ENCODE measurements around the gene HHIP. TPM values are rescaled to one million over a fixed set of nuclear protein-coding genes. Genes with fewer than 3 reads are reported as not detected.

HHIP gene
- total and polyA plus RNA-seq, 3 experiments from 2014 or later = not detected

DNA sequence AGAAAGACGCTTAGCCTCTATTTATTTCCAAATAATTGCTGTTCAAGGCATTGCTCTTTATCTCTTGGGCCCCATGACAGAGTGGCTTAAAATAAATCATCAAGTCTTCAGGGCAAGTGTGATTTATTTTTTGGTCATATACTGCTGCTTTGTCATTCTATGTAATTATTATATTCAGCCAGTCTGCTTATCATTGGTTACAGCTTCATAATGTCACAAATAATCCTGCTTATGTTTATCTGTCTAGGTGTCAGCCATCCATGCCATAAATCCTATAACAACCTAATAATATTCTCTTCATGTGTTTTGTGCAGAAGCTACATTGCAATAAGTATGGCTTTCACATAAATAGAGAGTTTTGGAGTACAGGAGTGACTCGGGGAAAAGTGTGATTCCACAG, 41.0 kb downstream of the HHIP start:
- peaks cover 0 to 3% (median 0%) of the 10 kb centered on the region in 5 donors for H3K9me3 Mint-ChIP-seq
- no peaks in the 10 kb centered on the region for H3K36me3 Mint-ChIP-seq
- CTCF ChIA-PET = no interaction called here
- POLR2A ChIA-PET = no interaction called here
- no peaks in the 10 kb centered on the region for H3K4me1 Mint-ChIP-seq
- Histone ChIP-seq H3K27ac (ENCODE audit: low read depth, low read length) (no peak overlapping the region), H3K4me1 (ENCODE audit: insufficient read depth, low read length) (no peaks in the 10 kb centered on the region), H3K36me3 (ENCODE audit: insufficient read depth, low read length) (no peaks in the 10 kb centered on the region), H3K9me3 (ENCODE audit: low read length) (no peaks in the 10 kb centered on the region), H3K27me3 (ENCODE audit: insufficient read depth, low read length, poor library complexity, severe bottlenecking) (no peaks in the 10 kb centered on the region), H3K4me3 (ENCODE audit: low read length) (no peak overlapping the region)
- H3K27ac Mint-ChIP-seq = no peak overlapping the region
- DNase-seq = no peak
- H3K27me3 Mint-ChIP-seq = no peaks in the 10 kb centered on the region
- H3K4me3 Mint-ChIP-seq = no peak overlapping the region

DNA sequence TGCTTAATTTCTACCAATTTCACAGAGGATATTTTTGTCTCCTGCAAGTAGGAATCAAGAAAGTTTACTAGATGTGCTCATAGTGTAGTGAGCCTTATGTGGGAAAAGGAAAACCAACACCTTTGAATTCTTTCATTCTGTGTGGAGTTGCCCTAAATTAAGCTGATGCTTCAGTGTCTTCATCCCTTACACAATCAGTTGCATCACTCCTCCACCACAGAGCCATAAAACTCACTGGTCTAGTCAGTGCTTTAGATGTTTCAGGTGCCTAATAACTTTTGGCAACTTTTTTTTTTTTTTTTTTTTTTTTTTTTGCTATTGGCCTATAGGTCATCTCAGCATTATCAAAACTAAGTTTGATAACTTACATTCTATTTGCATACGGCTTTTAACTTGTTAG, 41.5 kb downstream of the HHIP start:
- no peaks in the 10 kb centered on the region for H3K4me1 Mint-ChIP-seq
- H3K9me3 Mint-ChIP-seq = peaks cover 0 to 3% (median 2%) of the 10 kb centered on the region in 5 donors
- Histone ChIP-seq H3K36me3 (ENCODE audit: insufficient read depth, low read length) (no peaks in the 10 kb centered on the region), H3K27me3 (ENCODE audit: insufficient read depth, low read length, poor library complexity, severe bottlenecking) (no peaks in the 10 kb centered on the region), H3K27ac (ENCODE audit: low read depth, low read length) (no peak overlapping the region), H3K4me3 (ENCODE audit: low read length) (no peak overlapping the region), H3K4me1 (ENCODE audit: insufficient read depth, low read length) (no peaks in the 10 kb centered on the region), H3K9me3 (ENCODE audit: low read length) (no peaks in the 10 kb centered on the region)
- ChIA-PET CTCF (no interaction called here), POLR2A (no interaction called here)
- H3K27me3 Mint-ChIP-seq = no peaks in the 10 kb centered on the region
- H3K27ac Mint-ChIP-seq = no peak overlapping the region
- H3K36me3 Mint-ChIP-seq = no peaks in the 10 kb centered on the region
- DNase-seq = no peak
- H3K4me3 Mint-ChIP-seq = no peak overlapping the region

DNA sequence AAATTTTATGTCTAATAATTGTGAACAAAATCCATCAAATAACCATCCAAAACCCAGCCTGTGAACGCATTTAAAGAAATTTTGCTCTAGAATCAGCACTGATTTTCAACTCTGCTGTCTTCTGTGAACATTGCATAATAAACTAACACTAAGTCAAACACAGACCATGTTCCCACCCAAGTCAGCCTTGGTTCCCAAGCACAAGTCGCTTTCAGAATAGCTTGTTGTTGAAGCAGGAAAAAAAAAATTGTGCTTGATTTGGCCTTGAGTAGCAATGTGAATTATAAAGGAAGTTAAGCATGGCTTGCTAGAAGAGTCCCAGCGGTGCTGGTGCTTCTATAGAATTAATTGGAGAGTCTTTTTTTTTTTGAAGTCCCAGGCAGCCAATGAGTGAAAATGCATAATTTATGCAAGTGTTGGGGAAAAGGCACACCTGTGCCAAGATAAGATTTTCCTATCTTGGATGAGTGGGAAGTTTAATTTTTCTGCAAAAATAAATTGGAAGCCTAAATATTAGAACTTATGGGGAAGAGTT, 42.1 kb downstream of the HHIP start:
- POLR2A ChIA-PET = no interaction called here
- H3K4me1 Mint-ChIP-seq = no peaks in the 10 kb centered on the region
- CTCF ChIA-PET = no interaction called here
- H3K27me3 ChIP-seq (ENCODE audit: insufficient read depth, low read length, poor library complexity, severe bottlenecking) = no peaks in the 10 kb centered on the region
- H3K36me3 Mint-ChIP-seq = no peaks in the 10 kb centered on the region
- no peaks in the 10 kb centered on the region for H3K9me3 ChIP-seq (ENCODE audit: low read length)
- H3K36me3 ChIP-seq (ENCODE audit: insufficient read depth, low read length) = no peaks in the 10 kb centered on the region
- H3K9me3 Mint-ChIP-seq = peaks cover 0 to 3% (median 2%) of the 10 kb centered on the region in 5 donors
- H3K27ac Mint-ChIP-seq = no peak overlapping the region
- H3K4me3 ChIP-seq (ENCODE audit: low read length) = no peak overlapping the region
- no peak overlapping the region for H3K27ac ChIP-seq (ENCODE audit: low read depth, low read length)
- no peaks in the 10 kb centered on the region for H3K4me1 ChIP-seq (ENCODE audit: insufficient read depth, low read length)
- DNase-seq = no peak
- no peak overlapping the region for H3K4me3 Mint-ChIP-seq
- H3K27me3 Mint-ChIP-seq = no peaks in the 10 kb centered on the region

DNA sequence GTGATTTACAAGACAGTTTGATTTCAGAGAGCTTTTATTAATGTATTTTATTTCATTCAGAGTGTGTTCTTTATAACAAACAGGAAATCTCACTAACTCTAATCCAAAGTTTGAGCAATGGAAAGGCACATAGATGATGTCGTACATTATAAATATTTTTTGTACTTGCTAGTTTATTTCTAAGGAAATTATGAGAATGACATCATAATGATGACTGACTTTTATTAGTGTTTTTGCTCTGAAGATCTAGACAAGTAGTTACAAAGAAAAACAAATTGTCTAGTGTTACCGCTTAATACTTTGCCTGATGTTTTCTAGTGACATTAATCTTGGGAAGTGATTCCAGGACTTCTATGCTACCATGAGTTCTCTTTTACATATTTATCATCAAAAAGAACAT, 43.2 kb downstream of the HHIP start:
- ChIA-PET CTCF (no interaction called here), POLR2A (no interaction called here)
- no peaks in the 10 kb centered on the region for H3K27me3 Mint-ChIP-seq
- Histone ChIP-seq H3K4me3 (ENCODE audit: low read length) (no peak overlapping the region), H3K27ac (ENCODE audit: low read depth, low read length) (no peak overlapping the region), H3K27me3 (ENCODE audit: insufficient read depth, low read length, poor library complexity, severe bottlenecking) (no peaks in the 10 kb centered on the region), H3K36me3 (ENCODE audit: insufficient read depth, low read length) (no peaks in the 10 kb centered on the region), H3K4me1 (ENCODE audit: insufficient read depth, low read length) (no peaks in the 10 kb centered on the region), H3K9me3 (ENCODE audit: low read length) (no peaks in the 10 kb centered on the region)
- no peak overlapping the region for H3K4me3 Mint-ChIP-seq
- H3K9me3 Mint-ChIP-seq = peaks cover 0 to 3% (median 2%) of the 10 kb centered on the region in 5 donors
- no peak for DNase-seq
- H3K4me1 Mint-ChIP-seq = no peaks in the 10 kb centered on the region
- H3K27ac Mint-ChIP-seq = no peak overlapping the region
- H3K36me3 Mint-ChIP-seq = no peaks in the 10 kb centered on the region

DNA sequence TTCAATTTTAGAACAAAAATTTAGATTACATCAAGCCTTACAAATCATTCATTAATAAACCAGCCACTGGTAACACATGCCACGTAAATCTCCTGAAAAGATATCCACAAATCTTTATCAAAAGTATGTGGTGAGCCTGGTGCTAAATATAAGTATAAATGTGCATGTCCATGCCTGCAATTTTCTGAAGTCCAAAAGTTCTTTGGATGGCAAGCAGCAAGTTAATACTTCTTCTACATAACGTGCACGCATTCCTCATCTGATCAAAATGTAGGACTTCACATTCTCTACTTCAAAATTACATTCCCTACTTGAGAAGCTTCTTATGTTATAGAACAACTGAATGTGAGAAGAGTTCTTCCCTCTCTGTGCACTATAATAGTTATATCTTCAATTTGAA, 49.8 kb downstream of the HHIP start:
- no peak overlapping the region for H3K27ac Mint-ChIP-seq
- H3K36me3 Mint-ChIP-seq = no peaks in the 10 kb centered on the region
- H3K4me3 Mint-ChIP-seq = no peak overlapping the region
- ChIA-PET POLR2A (no interaction called here), CTCF (no interaction called here)
- no peaks in the 10 kb centered on the region for H3K27me3 ChIP-seq (ENCODE audit: insufficient read depth, low read length, poor library complexity, severe bottlenecking)
- no peak overlapping the region for H3K27ac ChIP-seq (ENCODE audit: low read depth, low read length)
- H3K9me3 ChIP-seq (ENCODE audit: low read length) = no peaks in the 10 kb centered on the region
- H3K4me1 ChIP-seq (ENCODE audit: insufficient read depth, low read length) = no peaks in the 10 kb centered on the region
- no peaks in the 10 kb centered on the region for H3K36me3 ChIP-seq (ENCODE audit: insufficient read depth, low read length)
- H3K4me1 Mint-ChIP-seq = no peaks in the 10 kb centered on the region
- no peak overlapping the region for H3K4me3 ChIP-seq (ENCODE audit: low read length)
- no peak for DNase-seq
- H3K9me3 Mint-ChIP-seq = peaks cover 0 to 3% (median 0%) of the 10 kb centered on the region in 5 donors
- H3K27me3 Mint-ChIP-seq = no peaks in the 10 kb centered on the region

DNA sequence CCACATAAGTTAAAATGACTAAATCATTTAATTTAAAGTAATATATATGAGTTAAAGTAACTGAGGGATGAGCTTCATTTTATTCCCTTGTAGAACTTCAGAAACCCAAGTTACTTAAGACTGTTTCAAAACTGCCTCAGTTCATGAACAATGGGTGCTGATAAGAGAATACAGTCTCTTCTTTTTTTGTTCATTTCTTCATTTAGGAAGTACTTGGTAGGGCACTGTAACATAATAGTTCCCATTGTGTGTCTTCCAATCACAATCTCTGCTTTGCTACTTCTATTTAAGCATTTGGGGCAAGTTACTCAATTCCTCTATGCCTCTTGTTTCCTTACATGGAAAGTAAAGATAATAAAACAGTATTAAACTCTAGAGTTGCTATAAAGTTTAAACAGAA, 50.4 kb downstream of the HHIP start:
- Histone ChIP-seq H3K9me3 (ENCODE audit: low read length) (no peaks in the 10 kb centered on the region), H3K4me1 (ENCODE audit: insufficient read depth, low read length) (no peaks in the 10 kb centered on the region), H3K4me3 (ENCODE audit: low read length) (no peak overlapping the region), H3K27ac (ENCODE audit: low read depth, low read length) (no peak overlapping the region), H3K36me3 (ENCODE audit: insufficient read depth, low read length) (no peaks in the 10 kb centered on the region), H3K27me3 (ENCODE audit: insufficient read depth, low read length, poor library complexity, severe bottlenecking) (no peaks in the 10 kb centered on the region)
- Mint-ChIP-seq H3K4me3 (no peak overlapping the region), H3K4me1 (no peaks in the 10 kb centered on the region), H3K27ac (no peak overlapping the region), H3K36me3 (no peaks in the 10 kb centered on the region), H3K27me3 (no peaks in the 10 kb centered on the region), H3K9me3 (peaks cover 0 to 3% (median 0%) of the 10 kb centered on the region in 5 donors)
- ChIA-PET CTCF (no interaction called here), POLR2A (no interaction called here)
- no peak for DNase-seq

DNA sequence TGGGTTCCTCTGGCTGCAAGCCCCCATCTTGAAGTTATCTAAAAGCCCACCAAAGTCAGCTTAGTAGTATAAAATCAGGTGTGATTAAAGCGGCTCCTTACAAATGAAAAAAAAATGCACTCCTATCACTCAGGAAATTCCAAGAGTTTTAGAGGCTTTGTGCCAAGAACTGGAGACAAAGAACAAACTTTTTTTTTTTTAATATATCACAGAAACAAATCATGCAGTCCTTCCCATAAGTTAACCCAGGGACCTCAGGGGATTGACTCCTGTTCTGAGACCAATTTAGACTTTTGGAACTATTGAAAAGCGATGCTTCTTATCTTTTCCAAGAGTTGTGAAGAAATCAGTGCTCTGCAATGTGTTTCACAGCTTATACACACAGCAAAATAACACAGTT, 53.6 kb downstream of the HHIP start:
- H3K27me3 Mint-ChIP-seq = peaks cover 0 to 1% of the 10 kb centered on the region in 2 donors
- H3K27ac ChIP-seq (ENCODE audit: low read depth, low read length) = no peak overlapping the region
- no peaks in the 10 kb centered on the region for H3K27me3 ChIP-seq (ENCODE audit: insufficient read depth, low read length, poor library complexity, severe bottlenecking)
- no peaks in the 10 kb centered on the region for H3K36me3 ChIP-seq (ENCODE audit: insufficient read depth, low read length)
- POLR2A ChIA-PET = no interaction called here
- no peak overlapping the region for H3K4me3 ChIP-seq (ENCODE audit: low read length)
- H3K36me3 Mint-ChIP-seq = no peaks in the 10 kb centered on the region
- H3K27ac Mint-ChIP-seq = no peak overlapping the region
- no peak for DNase-seq
- no peaks in the 10 kb centered on the region for H3K4me1 ChIP-seq (ENCODE audit: insufficient read depth, low read length)
- H3K9me3 ChIP-seq (ENCODE audit: low read length) = no peaks in the 10 kb centered on the region
- no peaks in the 10 kb centered on the region for H3K9me3 Mint-ChIP-seq
- H3K4me3 Mint-ChIP-seq = no peak overlapping the region
- H3K4me1 Mint-ChIP-seq = no peaks in the 10 kb centered on the region
- CTCF ChIA-PET = no interaction called here

DNA sequence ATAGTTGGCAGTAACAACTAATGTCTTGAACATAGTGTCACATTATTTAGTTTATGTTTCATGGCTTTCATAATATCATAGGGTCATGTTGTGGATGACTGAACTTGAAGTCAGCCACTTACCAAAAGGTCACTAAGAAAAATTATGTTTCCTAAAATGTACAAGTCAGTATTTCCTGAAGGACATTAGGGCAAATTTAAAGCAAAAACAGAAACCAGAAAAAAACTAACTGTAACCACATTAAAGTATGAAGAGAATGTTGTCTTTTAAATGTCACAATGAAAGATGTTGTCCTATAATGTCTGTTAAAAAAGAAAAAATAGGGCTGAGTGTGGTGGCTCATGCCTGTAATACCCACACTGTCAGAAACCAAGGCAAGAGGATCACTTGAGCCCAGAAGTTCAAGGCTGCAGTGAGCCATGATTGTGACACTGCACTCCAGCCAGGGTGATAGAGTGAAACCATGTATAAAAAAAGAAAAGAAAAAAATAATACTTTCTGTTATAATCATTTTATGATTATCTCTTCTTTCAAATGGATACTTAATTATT, 55.8 kb downstream of the HHIP start:
- no peaks in the 10 kb centered on the region for H3K4me1 ChIP-seq (ENCODE audit: insufficient read depth, low read length)
- H3K4me1 Mint-ChIP-seq = no peaks in the 10 kb centered on the region
- ChIA-PET CTCF (no interaction called here), POLR2A (no interaction called here)
- no peak overlapping the region for H3K4me3 ChIP-seq (ENCODE audit: low read length)
- no peak for DNase-seq
- H3K36me3 ChIP-seq (ENCODE audit: insufficient read depth, low read length) = no peaks in the 10 kb centered on the region
- no peak overlapping the region for H3K27ac Mint-ChIP-seq
- no peak overlapping the region for H3K27ac ChIP-seq (ENCODE audit: low read depth, low read length)
- no peaks in the 10 kb centered on the region for H3K9me3 ChIP-seq (ENCODE audit: low read length)
- H3K4me3 Mint-ChIP-seq = no peak overlapping the region
- H3K27me3 Mint-ChIP-seq = peaks cover 0 to 1% of the 10 kb centered on the region in 2 donors
- no peaks in the 10 kb centered on the region for H3K36me3 Mint-ChIP-seq
- H3K9me3 Mint-ChIP-seq = no peaks in the 10 kb centered on the region
- no peaks in the 10 kb centered on the region for H3K27me3 ChIP-seq (ENCODE audit: insufficient read depth, low read length, poor library complexity, severe bottlenecking)

DNA sequence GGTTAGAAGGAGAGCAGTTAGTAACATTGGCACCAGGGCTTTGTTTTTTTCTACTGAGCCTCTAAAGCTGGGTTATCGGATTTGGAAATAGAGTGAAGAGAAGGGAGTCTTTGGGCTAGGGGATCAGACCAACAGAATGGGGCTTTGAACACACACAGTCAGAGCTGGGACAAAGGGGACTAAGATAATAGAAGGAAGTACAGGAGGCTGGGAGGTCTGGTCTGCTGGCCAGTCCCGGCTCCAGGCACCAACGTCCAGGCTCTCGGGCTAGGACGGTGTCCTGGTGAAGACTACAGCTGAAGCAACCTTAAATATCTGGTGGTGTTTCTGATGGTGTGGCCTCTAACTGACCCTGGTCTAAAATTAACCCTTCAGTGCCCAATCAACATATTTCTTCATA, 57.5 kb downstream of the HHIP start:
- Histone ChIP-seq H3K9me3 (ENCODE audit: low read length) (no peaks in the 10 kb centered on the region), H3K4me3 (ENCODE audit: low read length) (no peak overlapping the region), H3K4me1 (ENCODE audit: insufficient read depth, low read length) (no peaks in the 10 kb centered on the region), H3K27ac (ENCODE audit: low read depth, low read length) (no peak overlapping the region), H3K36me3 (ENCODE audit: insufficient read depth, low read length) (no peaks in the 10 kb centered on the region), H3K27me3 (ENCODE audit: insufficient read depth, low read length, poor library complexity, severe bottlenecking) (no peaks in the 10 kb centered on the region)
- Mint-ChIP-seq H3K27me3 (peaks cover 0 to 1% of the 10 kb centered on the region in 2 donors), H3K27ac (no peak overlapping the region), H3K36me3 (no peaks in the 10 kb centered on the region), H3K4me3 (no peak overlapping the region), H3K9me3 (no peaks in the 10 kb centered on the region), H3K4me1 (no peaks in the 10 kb centered on the region)
- no peak for DNase-seq
- ChIA-PET POLR2A (no interaction called here), CTCF (no interaction called here)

Measured in CD8-positive, alpha-beta memory T cell (primary cell).